ENCODE measurements around the gene SPTBN1.

DNA sequence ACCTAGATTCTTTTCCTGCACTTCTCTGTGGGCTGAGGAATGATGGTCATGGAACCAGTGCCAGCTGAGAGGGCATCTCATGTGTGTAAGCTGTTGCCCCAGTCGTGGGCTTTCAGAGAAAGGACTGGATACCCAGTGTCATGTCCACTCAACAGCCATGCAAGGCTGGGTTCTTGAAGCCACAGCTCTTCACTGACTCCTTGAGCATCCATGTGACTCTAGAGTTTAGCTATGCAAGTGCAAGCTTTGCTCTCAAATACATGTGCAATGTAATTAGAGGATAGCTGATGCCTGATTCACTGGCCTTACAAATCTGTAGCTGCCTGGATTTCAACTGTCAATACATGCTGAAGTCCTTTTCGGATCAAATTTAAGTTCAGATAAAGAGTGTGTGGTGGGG, 220.5 kb downstream of the SPTBN1 start:
- TF ChIP-seq, protein P1, sequence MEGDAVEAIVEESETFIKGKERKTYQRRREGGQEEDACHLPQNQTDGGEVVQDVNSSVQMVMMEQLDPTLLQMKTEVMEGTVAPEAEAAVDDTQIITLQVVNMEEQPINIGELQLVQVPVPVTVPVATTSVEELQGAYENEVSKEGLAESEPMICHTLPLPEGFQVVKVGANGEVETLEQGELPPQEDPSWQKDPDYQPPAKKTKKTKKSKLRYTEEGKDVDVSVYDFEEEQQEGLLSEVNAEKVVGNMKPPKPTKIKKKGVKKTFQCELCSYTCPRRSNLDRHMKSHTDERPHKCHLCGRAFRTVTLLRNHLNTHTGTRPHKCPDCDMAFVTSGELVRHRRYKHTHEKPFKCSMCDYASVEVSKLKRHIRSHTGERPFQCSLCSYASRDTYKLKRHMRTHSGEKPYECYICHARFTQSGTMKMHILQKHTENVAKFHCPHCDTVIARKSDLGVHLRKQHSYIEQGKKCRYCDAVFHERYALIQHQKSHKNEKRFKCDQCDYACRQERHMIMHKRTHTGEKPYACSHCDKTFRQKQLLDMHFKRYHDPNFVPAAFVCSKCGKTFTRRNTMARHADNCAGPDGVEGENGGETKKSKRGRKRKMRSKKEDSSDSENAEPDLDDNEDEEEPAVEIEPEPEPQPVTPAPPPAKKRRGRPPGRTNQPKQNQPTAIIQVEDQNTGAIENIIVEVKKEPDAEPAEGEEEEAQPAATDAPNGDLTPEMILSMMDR (IDR thresholded peaks at IDR 0.05; ENCODE audit: low read depth, low read length): no peak
- TF ChIP-seq MAX (IDR thresholded peaks at IDR 0.05; ENCODE audit: low read depth, low read length): no peak
- no peak for TF ChIP-seq POLR2A (IDR thresholded peaks at IDR 0.05; ENCODE audit: extremely low read depth, insufficient read length)
